HEK293 (cell line): ENCODE results near the gene RAB17.

ENCODE experiments used
- CTCF ChIA-PET: fragments of 350-600 bp; formaldehyde crosslinking; extraction: SDS; loops from one replicate; lab custom pipeline; 2021; ENCODE audit warnings: antibody characterized with exemption; lab: Yijun Ruan, JAX
- POLR2A ChIA-PET: fragments of 300-600 bp; formaldehyde crosslinking; extraction: SDS; loops from one replicate; lab custom pipeline; 2020; ENCODE audit warnings: antibody characterized with exemption, inconsistent platforms; lab: Yijun Ruan, JAX
- H3K27ac ChIP-seq: fragments of 200-500 bp; sonication (Bioruptor generic); 2 replicates; pipeline ENCODE4 v1.5.1; 2014; ENCODE audit warnings: low read depth, low read length, control low read depth, inconsistent platforms; ENCODE audit errors: extremely low read depth
- H3K36me3 ChIP-seq, 2 experiments: fragments of 200-500 bp in 1 of 2; sonication (Bioruptor generic) in 1 of 2; 1 replicate in 1 of 2; 2 replicates in 1 of 2; pipeline ENCODE4 v1.5.1; 2014 to 2017; ENCODE audit warnings: inconsistent platforms in 2 of 2, low read length in 2 of 2; ENCODE audit not compliant: control insufficient read depth in 2 of 2, insufficient read depth in 1 of 2
- H3K4me1 ChIP-seq: fragments of 200-500 bp; sonication (Bioruptor generic); 2 replicates; pipeline ENCODE4 v1.5.1; 2014; ENCODE audit warnings: mild to moderate bottlenecking, low read length, inconsistent platforms; ENCODE audit not compliant: control insufficient read depth, insufficient read depth
- H3K4me3 ChIP-seq: 2 replicates; pipeline ENCODE4 v1.5.1; 2011; ENCODE audit warnings: low read depth, mild to moderate bottlenecking, control low read depth, low read length, moderate library complexity
- H3K9me3 ChIP-seq: fragments of 200-500 bp; sonication (Bioruptor generic); 2 replicates; pipeline ENCODE4 v1.5.1; 2014; ENCODE audit warnings: low read depth, low read length, inconsistent platforms; ENCODE audit not compliant: control insufficient read depth, insufficient read depth
- KLF7 ChIP-seq: fragments of 450-650 bp; formaldehyde crosslinking; IDR thresholded peaks from 2 replicates; pipeline ENCODE4 v1.5.1; 2016; ENCODE audit warnings: missing biosample characterization, missing genetic modification characterization, borderline replicate concordance
- PATZ1 ChIP-seq: fragments of 450-650 bp; formaldehyde crosslinking; IDR thresholded peaks from 2 replicates; pipeline ENCODE4 v1.5.1; 2016; ENCODE audit warnings: missing biosample characterization, missing genetic modification characterization
- REPIN1 ChIP-seq: fragments of 450-650 bp; formaldehyde crosslinking; IDR thresholded peaks from 2 replicates; pipeline ENCODE4 v1.5.1; 2017; ENCODE audit warnings: missing biosample characterization, missing genetic modification characterization, low read depth
- SP3 ChIP-seq: fragments of 450-650 bp; formaldehyde crosslinking; IDR thresholded peaks from 2 replicates; pipeline ENCODE4 v1.5.1; 2016; ENCODE audit warnings: missing biosample characterization, missing genetic modification characterization
- YY2 ChIP-seq: fragments of 450-650 bp; formaldehyde crosslinking; IDR thresholded peaks from 2 replicates; pipeline ENCODE4 v1.5.1; 2016; ENCODE audit warnings: missing biosample characterization, missing genetic modification characterization
- ZNF114 ChIP-seq: fragments of 450-650 bp; formaldehyde crosslinking; IDR thresholded peaks from 2 replicates; pipeline ENCODE4 v1.5.0; 2017; ENCODE audit warnings: missing biosample characterization, missing genetic modification characterization
- ZNF133 ChIP-seq: fragments of 450-650 bp; formaldehyde crosslinking; IDR thresholded peaks from 2 replicates; pipeline ENCODE4 v1.5.1; 2016; ENCODE audit warnings: missing biosample characterization, missing genetic modification characterization
- ZNF140 ChIP-seq: fragments of 450-650 bp; formaldehyde crosslinking; IDR thresholded peaks from 2 replicates; pipeline ENCODE4 v1.5.1; 2016; ENCODE audit warnings: missing biosample characterization, missing genetic modification characterization
- ZNF157 ChIP-seq: fragments of 450-650 bp; formaldehyde crosslinking; IDR thresholded peaks from 2 replicates; pipeline ENCODE4 v1.5.1; 2016; ENCODE audit warnings: missing biosample characterization, missing genetic modification characterization
- ZNF174 ChIP-seq: fragments of 450-650 bp; formaldehyde crosslinking; IDR thresholded peaks from 2 replicates; pipeline ENCODE4 v1.5.0; 2017; ENCODE audit warnings: missing biosample characterization, mild to moderate bottlenecking, missing genetic modification characterization
- ZNF19 ChIP-seq: fragments of 450-650 bp; formaldehyde crosslinking; IDR thresholded peaks from 2 replicates; pipeline ENCODE4; 2016; ENCODE audit warnings: missing biosample characterization, missing genetic modification characterization, low read depth
- ZNF366 ChIP-seq: fragments of 450-650 bp; formaldehyde crosslinking; conservative IDR thresholded peaks from 2 replicates; pipeline ENCODE4 v1.5.1; 2016; ENCODE audit warnings: missing biosample characterization, missing genetic modification characterization
- ZNF416 ChIP-seq: fragments of 450-650 bp; formaldehyde crosslinking; IDR thresholded peaks from 2 replicates; pipeline ENCODE4 v1.5.1; 2016; ENCODE audit warnings: missing biosample characterization, missing genetic modification characterization
- ZNF473 ChIP-seq: fragments of 450-650 bp; formaldehyde crosslinking; IDR thresholded peaks from 2 replicates; pipeline ENCODE4 v1.5.1; 2017; ENCODE audit warnings: missing biosample characterization, missing genetic modification characterization
- ZNF529 ChIP-seq: fragments of 450-650 bp; formaldehyde crosslinking; IDR thresholded peaks from 2 replicates; pipeline ENCODE4 v1.5.1; 2017; ENCODE audit warnings: missing genetic modification characterization, missing biosample characterization; ENCODE audit not compliant: insufficient replicate concordance
- ZNF623 ChIP-seq: fragments of 450-650 bp; formaldehyde crosslinking; IDR thresholded peaks from 2 replicates; pipeline ENCODE4 v1.5.1; 2016; ENCODE audit warnings: missing biosample characterization, missing genetic modification characterization
- ZNF76 ChIP-seq: fragments of 450-650 bp; formaldehyde crosslinking; IDR thresholded peaks from 2 replicates; pipeline ENCODE4; 2016; ENCODE audit warnings: low read depth, missing biosample characterization, missing genetic modification characterization, borderline replicate concordance
- TF ChIP-seq, protein P1 (sequence below): fragments of 450-650 bp; IDR thresholded peaks from 2 replicates; pipeline ENCODE4 v1.5.1; 2018; ENCODE audit warnings: missing biosample characterization, mild to moderate bottlenecking, missing genetic modification characterization
- TF ChIP-seq, protein P2 (sequence below): fragments of 450-650 bp; formaldehyde crosslinking; IDR thresholded peaks from 2 replicates; pipeline ENCODE4 v1.5.1; 2016; ENCODE audit warnings: missing biosample characterization, missing genetic modification characterization, borderline replicate concordance
- TF ChIP-seq, protein P3 (sequence below): fragments of 450-650 bp; formaldehyde crosslinking; IDR thresholded peaks from 2 replicates; pipeline ENCODE4 v1.5.1; 2016; ENCODE audit warnings: missing biosample characterization, missing genetic modification characterization

RAB17 gene

GRCh38 chr2:237573721-237574415 lies 16.7 kb downstream of the RAB17 start (continued):
- TF ChIP-seq, protein P1, sequence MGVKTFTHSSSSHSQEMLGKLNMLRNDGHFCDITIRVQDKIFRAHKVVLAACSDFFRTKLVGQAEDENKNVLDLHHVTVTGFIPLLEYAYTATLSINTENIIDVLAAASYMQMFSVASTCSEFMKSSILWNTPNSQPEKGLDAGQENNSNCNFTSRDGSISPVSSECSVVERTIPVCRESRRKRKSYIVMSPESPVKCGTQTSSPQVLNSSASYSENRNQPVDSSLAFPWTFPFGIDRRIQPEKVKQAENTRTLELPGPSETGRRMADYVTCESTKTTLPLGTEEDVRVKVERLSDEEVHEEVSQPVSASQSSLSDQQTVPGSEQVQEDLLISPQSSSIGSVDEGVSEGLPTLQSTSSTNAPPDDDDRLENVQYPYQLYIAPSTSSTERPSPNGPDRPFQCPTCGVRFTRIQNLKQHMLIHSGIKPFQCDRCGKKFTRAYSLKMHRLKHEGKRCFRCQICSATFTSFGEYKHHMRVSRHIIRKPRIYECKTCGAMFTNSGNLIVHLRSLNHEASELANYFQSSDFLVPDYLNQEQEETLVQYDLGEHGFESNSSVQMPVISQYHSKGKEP (tag by site-specific recombination) = no peak
- TF ChIP-seq ZNF416 (no peak), REPIN1 (tag by site-specific recombination) (no peak), ZNF473 (tag by site-specific recombination) (no peak)
- TF ChIP-seq, protein P2, sequence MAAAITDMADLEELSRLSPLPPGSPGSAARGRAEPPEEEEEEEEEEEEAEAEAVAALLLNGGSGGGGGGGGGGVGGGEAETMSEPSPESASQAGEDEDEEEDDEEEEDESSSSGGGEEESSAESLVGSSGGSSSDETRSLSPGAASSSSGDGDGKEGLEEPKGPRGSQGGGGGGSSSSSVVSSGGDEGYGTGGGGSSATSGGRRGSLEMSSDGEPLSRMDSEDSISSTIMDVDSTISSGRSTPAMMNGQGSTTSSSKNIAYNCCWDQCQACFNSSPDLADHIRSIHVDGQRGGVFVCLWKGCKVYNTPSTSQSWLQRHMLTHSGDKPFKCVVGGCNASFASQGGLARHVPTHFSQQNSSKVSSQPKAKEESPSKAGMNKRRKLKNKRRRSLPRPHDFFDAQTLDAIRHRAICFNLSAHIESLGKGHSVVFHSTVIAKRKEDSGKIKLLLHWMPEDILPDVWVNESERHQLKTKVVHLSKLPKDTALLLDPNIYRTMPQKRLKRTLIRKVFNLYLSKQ = no peak

DNA sequence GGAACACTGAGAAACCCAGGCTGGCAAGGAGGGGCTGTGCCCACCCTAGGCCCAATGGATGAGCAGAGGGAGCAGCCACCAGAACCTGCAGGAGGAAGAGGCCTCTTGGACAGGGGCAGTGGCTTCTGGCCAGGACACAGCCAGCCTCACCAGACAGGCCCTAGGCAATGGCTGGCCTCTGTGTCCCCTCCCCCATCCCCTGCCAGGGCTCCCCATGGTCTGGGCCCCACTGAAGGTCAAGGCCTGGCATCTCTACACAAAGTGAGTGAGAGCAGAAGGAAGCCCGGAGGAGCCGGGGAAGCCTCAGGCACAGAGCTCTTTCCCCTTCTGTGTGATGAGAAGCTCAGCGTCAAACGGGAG lies 17.8 kb downstream of the RAB17 start:
- Histone ChIP-seq H3K4me3 (no peak overlapping the region), H3K4me1 (0 out of 2 replicates have a peak, but pooled peaks cover 3% of the 10 kb centered on the region), H3K9me3 (no peaks in the 10 kb centered on the region), H3K27ac (no peak overlapping the region), H3K36me3 (no peaks in the 10 kb centered on the region)
- ChIA-PET CTCF (interaction anchor here (0.7 to 6.5 kb wide), 48 partner anchors 9 to 690 kb away, joined by 3 to 256 read pairs (median 5); no protein-coding TSS in a partner anchor), POLR2A (no interaction called here)
- TF ChIP-seq YY2 (tag by site-specific recombination) (no peak), ZNF76 (tag by site-specific recombination) (no peak), ZNF174 (no peak), ZNF19 (tag by site-specific recombination) (no peak), ZNF623 (tag by site-specific recombination) (no peak), KLF7 (tag by site-specific recombination) (no peak), ZNF133 (tag by site-specific recombination) (no peak), ZNF529 (tag by site-specific recombination) (no peak), ZNF140 (tag by site-specific recombination) (no peak), ZNF366 (tag by site-specific recombination) (no peak), ZNF157 (tag by site-specific recombination) (no peak), REPIN1 (tag by site-specific recombination) (no peak), ZNF114 (tag by site-specific recombination) (no peak), SP3 (no peak), PATZ1 (tag by site-specific recombination) (no peak)
- TF ChIP-seq, protein P3, sequence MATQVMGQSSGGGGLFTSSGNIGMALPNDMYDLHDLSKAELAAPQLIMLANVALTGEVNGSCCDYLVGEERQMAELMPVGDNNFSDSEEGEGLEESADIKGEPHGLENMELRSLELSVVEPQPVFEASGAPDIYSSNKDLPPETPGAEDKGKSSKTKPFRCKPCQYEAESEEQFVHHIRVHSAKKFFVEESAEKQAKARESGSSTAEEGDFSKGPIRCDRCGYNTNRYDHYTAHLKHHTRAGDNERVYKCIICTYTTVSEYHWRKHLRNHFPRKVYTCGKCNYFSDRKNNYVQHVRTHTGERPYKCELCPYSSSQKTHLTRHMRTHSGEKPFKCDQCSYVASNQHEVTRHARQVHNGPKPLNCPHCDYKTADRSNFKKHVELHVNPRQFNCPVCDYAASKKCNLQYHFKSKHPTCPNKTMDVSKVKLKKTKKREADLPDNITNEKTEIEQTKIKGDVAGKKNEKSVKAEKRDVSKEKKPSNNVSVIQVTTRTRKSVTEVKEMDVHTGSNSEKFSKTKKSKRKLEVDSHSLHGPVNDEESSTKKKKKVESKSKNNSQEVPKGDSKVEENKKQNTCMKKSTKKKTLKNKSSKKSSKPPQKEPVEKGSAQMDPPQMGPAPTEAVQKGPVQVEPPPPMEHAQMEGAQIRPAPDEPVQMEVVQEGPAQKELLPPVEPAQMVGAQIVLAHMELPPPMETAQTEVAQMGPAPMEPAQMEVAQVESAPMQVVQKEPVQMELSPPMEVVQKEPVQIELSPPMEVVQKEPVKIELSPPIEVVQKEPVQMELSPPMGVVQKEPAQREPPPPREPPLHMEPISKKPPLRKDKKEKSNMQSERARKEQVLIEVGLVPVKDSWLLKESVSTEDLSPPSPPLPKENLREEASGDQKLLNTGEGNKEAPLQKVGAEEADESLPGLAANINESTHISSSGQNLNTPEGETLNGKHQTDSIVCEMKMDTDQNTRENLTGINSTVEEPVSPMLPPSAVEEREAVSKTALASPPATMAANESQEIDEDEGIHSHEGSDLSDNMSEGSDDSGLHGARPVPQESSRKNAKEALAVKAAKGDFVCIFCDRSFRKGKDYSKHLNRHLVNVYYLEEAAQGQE = no peak
